Cardiac muscle cell (in vitro differentiated cells and primary cell): ENCODE results near the gene PHACTR3. TPM values are rescaled to one million over a fixed set of nuclear protein-coding genes. Genes with fewer than 3 reads are reported as not detected.

Experiments
- DNase-seq, 2 donors: peaks; one replicate each; pipeline versions ENCODE4 v3.0.0 to v3.0.0-alpha.2; 2010 to 2017; ENCODE audit warnings: low read depth in 1 of 2, low spot score in 1 of 2
- H3K27ac ChIP-seq: fragments of 200-600 bp; sonication (generic); 2 replicates; pipeline ENCODE4 v1.5.1; 2016
- H3K27me3 ChIP-seq: fragments of 200-600 bp; sonication (generic); 2 replicates; pipeline ENCODE4 v1.6.0; 2016; ENCODE audit warnings: control low read depth
- H3K36me3 ChIP-seq: fragments of 200-600 bp; sonication (generic); 2 replicates; pipeline ENCODE4 v1.5.1; 2016; ENCODE audit warnings: control low read depth
- H3K4me1 ChIP-seq: fragments of 200-600 bp; sonication (generic); 2 replicates; pipeline ENCODE4 v1.8.1; 2017; ENCODE audit warnings: low read depth, mild to moderate bottlenecking, mixed run types
- H3K4me3 ChIP-seq: fragments of 200-600 bp; sonication (generic); 2 replicates; pipeline ENCODE4 v1.5.1; 2016; ENCODE audit warnings: mild to moderate bottlenecking
- H3K9me3 ChIP-seq: fragments of 200-600 bp; sonication (generic); 2 replicates; pipeline ENCODE4 v1.5.1; 2017; ENCODE audit warnings: low read depth, mild to moderate bottlenecking, control low read depth
- CTCF ChIP-seq: IDR thresholded peaks from 2 replicates; pipeline ENCODE4 v1.5.1; 2012; ENCODE audit warnings: low read depth, mild to moderate bottlenecking, low read length
- polyA plus RNA-seq: library from polyadenylated mRNA; unstranded; fragments of >200 nt; fragmentation: Nextera tagmentation; extraction: Ambion mirVana; gene quantifications from 2 replicates; pipeline ENCODE4 v1.2.1, GENCODE V29; 2016
- total RNA-seq: library from RNA; depleted of rRNA; stranded (reverse); fragments of >200 nt; gene quantifications from 2 replicates; pipeline ENCODE4 v1.2.3, GENCODE V29; 2016

PHACTR3 gene
- total and polyA plus RNA-seq, 2 experiments from 2014 or later, result 0.55 to 17.0 TPM

GRCh38 chr20:59721386-59721785 lies 117.0 kb downstream of the PHACTR3 start:
- no peak for TF ChIP-seq CTCF
- H3K4me3 ChIP-seq, result no peak overlapping the region
- H3K9me3 ChIP-seq, result no peaks in the 10 kb centered on the region
- H3K27ac ChIP-seq, result no peak overlapping the region
- no peaks in the 10 kb centered on the region for H3K36me3 ChIP-seq
- no peaks in the 10 kb centered on the region for H3K27me3 ChIP-seq
- no peaks in the 10 kb centered on the region for H3K4me1 ChIP-seq
- no peak for DNase-seq

GRCh38 chr20:59723108-59723500 lies 118.8 kb downstream of the PHACTR3 start:
- Histone ChIP-seq H3K36me3 (no peaks in the 10 kb centered on the region), H3K9me3 (no peaks in the 10 kb centered on the region), H3K27ac (no peak overlapping the region), H3K4me3 (no peak overlapping the region), H3K4me1 (no peaks in the 10 kb centered on the region), H3K27me3 (no peaks in the 10 kb centered on the region)
- no peak for DNase-seq
- no peak for TF ChIP-seq CTCF

GRCh38 chr20:59723607-59724456 lies 119.5 kb downstream of the PHACTR3 start:
- no peak overlapping the region for H3K27ac ChIP-seq
- no peaks in the 10 kb centered on the region for H3K36me3 ChIP-seq
- no peak overlapping the region for H3K4me3 ChIP-seq
- DNase-seq, result no peak
- H3K27me3 ChIP-seq, result no peaks in the 10 kb centered on the region
- no peaks in the 10 kb centered on the region for H3K9me3 ChIP-seq
- H3K4me1 ChIP-seq, result no peaks in the 10 kb centered on the region
- TF ChIP-seq CTCF, result no peak

- no peak overlapping the region for H3K27ac ChIP-seq
- no peaks in the 10 kb centered on the region for H3K27me3 ChIP-seq
- DNase-seq, result no peak
- no peaks in the 10 kb centered on the region for H3K4me1 ChIP-seq
- no peak for TF ChIP-seq CTCF
- no peaks in the 10 kb centered on the region for H3K36me3 ChIP-seq
- no peaks in the 10 kb centered on the region for H3K9me3 ChIP-seq
- no peak overlapping the region for H3K4me3 ChIP-seq
These were observed 120.4 kb downstream of the PHACTR3 start for GRCh38 chr20:59724457-59725366.

GRCh38 chr20:59725476-59726280 lies 121.3 kb downstream of the PHACTR3 start:
- DNase-seq, result no peak
- Histone ChIP-seq H3K9me3 (no peaks in the 10 kb centered on the region), H3K4me3 (no peak overlapping the region)

More at GRCh38 chr20:59725476-59726280, 121.3 kb downstream of the PHACTR3 start:
- H3K36me3 ChIP-seq, result no peaks in the 10 kb centered on the region
- no peaks in the 10 kb centered on the region for H3K27me3 ChIP-seq
- H3K27ac ChIP-seq, result no peak overlapping the region
- no peak for TF ChIP-seq CTCF
- no peaks in the 10 kb centered on the region for H3K4me1 ChIP-seq
